ENCODE results near the gene TRIM14. TPM values are rescaled to one million over a fixed set of nuclear protein-coding genes. Genes with fewer than 3 reads are reported as not detected.
"Not testable (repeated sequence)": the region's sequence is repeated elsewhere in the genome, so short reads cannot be mapped to it uniquely, and the experiment has no call there.

TRIM14 gene
- total RNA-seq, 1 donor from 2014 or later: 0.40 TPM

- DNase-seq (ENCODE audit: low read depth in 2 of 2): no peak
These were observed 68.7 kb downstream of the TRIM14 start for GRCh38 chr9:98050351-98050750.

- no peak for DNase-seq (ENCODE audit: low read depth in 2 of 2)
These were observed 69.5 kb downstream of the TRIM14 start for GRCh38 chr9:98049288-98050072.

GRCh38 chr9:98047002-98047401, 72.0 kb downstream of the TRIM14 start:
- DNase-seq (ENCODE audit: low read depth in 2 of 2): no peak

GRCh38 chr9:98046180-98046543, 72.9 kb downstream of the TRIM14 start:
- DNase-seq (ENCODE audit: low read depth in 2 of 2): no peak

- DNase-seq (ENCODE audit: low read depth in 2 of 2): peak; percentile 32 to 34
These were observed 73.5 kb downstream of the TRIM14 start for GRCh38 chr9:98045234-98046179.

- DNase-seq (ENCODE audit: low read depth in 2 of 2): no peak
These were observed 75.1 kb downstream of the TRIM14 start for GRCh38 chr9:98043915-98044314.

- DNase-seq (ENCODE audit: low read depth in 2 of 2): no peak
These were observed 78.8 kb downstream of the TRIM14 start for GRCh38 chr9:98040212-98040611.

- DNase-seq (ENCODE audit: low read depth in 2 of 2): no peak
These were observed 79.4 kb downstream of the TRIM14 start for GRCh38 chr9:98039607-98040017.

- DNase-seq (ENCODE audit: low read depth in 2 of 2): no peak
These were observed 80.1 kb downstream of the TRIM14 start for GRCh38 chr9:98038958-98039357.

- DNase-seq (ENCODE audit: low read depth in 2 of 2): peak in 1 of 2 donors; percentile 55
These were observed 81.7 kb downstream of the TRIM14 start for GRCh38 chr9:98037357-98037756.

GRCh38 chr9:98034593-98035546, 84.2 kb downstream of the TRIM14 start:
- DNase-seq (ENCODE audit: low read depth in 2 of 2): peak; percentile 84 to 91

GRCh38 chr9:98031935-98032334, 87.1 kb downstream of the TRIM14 start:
- DNase-seq (ENCODE audit: low read depth in 2 of 2): peak in 1 of 2 donors; percentile 26

- DNase-seq (ENCODE audit: low read depth in 2 of 2): no peak
These were observed 87.9 kb downstream of the TRIM14 start for GRCh38 chr9:98031169-98031568.

GRCh38 chr9:98024702-98025101, 94.3 kb downstream of the TRIM14 start:
- no peak for DNase-seq (ENCODE audit: low read depth in 2 of 2)

- peak in 1 of 2 donors; percentile 83 for DNase-seq (ENCODE audit: low read depth in 2 of 2)
These were observed 96.6 kb downstream of the TRIM14 start for GRCh38 chr9:98022447-98022846.

GRCh38 chr9:98021306-98022040, 97.5 kb downstream of the TRIM14 start:
- peak in 1 of 2 donors; percentile 29 for DNase-seq (ENCODE audit: low read depth in 2 of 2)

- no peak for DNase-seq (ENCODE audit: low read depth in 2 of 2)
These were observed 98.4 kb downstream of the TRIM14 start for GRCh38 chr9:98020476-98021145.

- not testable (repeated sequence) for DNase-seq (ENCODE audit: low read depth in 2 of 2)
These were observed 99.2 kb downstream of the TRIM14 start for GRCh38 chr9:98019869-98020268.

All from lung microvascular endothelial cell (primary cell).